ENCODE results near the gene TTC38. TPM values are rescaled to one million over a fixed set of nuclear protein-coding genes. Genes with fewer than 3 reads are reported as not detected.

The TTC38 gene
- total and polyA plus RNA-seq, 2 donors (not counting 3 experiments of a cell fraction or from before 2014, with no cell fraction given), result 31.6 to 39.7 TPM

- no peak for DNase-seq (ENCODE audit: low read depth, low spot score)
- dilution Hi-C loops (cut with MboI; ENCODE audit: extremely low pct_ligation_motif_present, low sequenced_read_pairs) (no loop called here), intact Hi-C loops (cut with micrococcal nuclease) (no loop called here)
- ChIA-PET POLR2A (no interaction called here), CTCF (no interaction called here)
- Histone ChIP-seq H3K9me1 (replicated peaks; ENCODE audit: control insufficient read depth, extremely low read depth, insufficient read depth, low read length) (no peaks in the 10 kb centered on the region), H3K27ac (ENCODE audit: insufficient read depth, low read depth, low read length) (no peak overlapping the region), H3K79me2 (ENCODE audit: control insufficient read depth, insufficient read depth, low read length) (no peaks in the 10 kb centered on the region), H3K4me2 (ENCODE audit: insufficient read depth, low read length) (no peak overlapping the region), H3K9ac (replicated peaks; ENCODE audit: extremely low read depth, insufficient read depth, low read length) (no peak overlapping the region), H3K36me3 (ENCODE audit: control insufficient read depth in 2 of 2, extremely low read depth in 1 of 2, insufficient read depth in 2 of 2, low read length in 2 of 2) (no peaks in the 10 kb centered on the region), H3K9me3 (replicated peaks; ENCODE audit: control insufficient read depth, insufficient read depth, low read length) (no peaks in the 10 kb centered on the region), H2AFZ (ENCODE audit: low read depth, low read length) (no peak overlapping the region), H4K20me1 (replicated peaks; ENCODE audit: control insufficient read depth, extremely low read depth, insufficient read depth, low read length) (no peaks in the 10 kb centered on the region), H3K4me3 (replicated peaks in 1 of 3; ENCODE audit: insufficient read depth in 1 of 3, low read depth in 1 of 3, low read length in 3 of 3) (no peak overlapping the region), H3K4me1 (ENCODE audit: control insufficient read depth, extremely low read depth, insufficient read depth, low read length) (no peaks in the 10 kb centered on the region), H3K27me3 (ENCODE audit: control insufficient read depth in 2 of 2, insufficient read depth in 2 of 2, low read length in 2 of 2) (peaks cover 33 to 45% of the 10 kb centered on the region in 2 experiments)
- TF ChIP-seq GATA2 (IDR thresholded peaks at IDR 0.05; ENCODE audit: insufficient read depth, insufficient read length, low read depth, low read length), result no peak
- TF ChIP-seq JUN (IDR thresholded peaks at IDR 0.05; ENCODE audit: borderline replicate concordance, insufficient read depth, insufficient read length, low read depth), result peak; percentile 5
- FAIRE-seq, result no peak
- no TSS peak for BruUV-seq (replicated peaks)
These were observed 11.3 kb upstream of the TTC38 start for GRCh38 chr22:46256358-46256958.

DNA sequence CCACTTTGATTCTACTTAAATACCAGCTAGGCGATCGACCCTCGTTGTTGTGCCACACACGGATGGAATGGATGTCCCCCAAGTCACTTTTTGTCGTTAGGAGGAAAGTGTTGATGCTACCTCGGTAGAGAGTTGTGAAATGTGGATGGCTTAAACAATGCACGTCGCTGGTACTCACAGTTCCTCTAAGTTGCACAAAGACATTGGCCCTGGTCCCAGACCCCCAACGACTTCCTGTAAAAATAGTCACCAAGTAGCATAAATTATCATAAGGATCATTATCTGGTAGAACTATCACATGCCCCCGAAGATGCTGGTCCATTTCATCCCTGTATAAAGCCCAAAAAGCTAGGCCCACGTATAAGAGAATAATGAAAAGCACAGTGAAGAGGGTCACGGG is 8.4 kb upstream of the TTC38 start:
- Histone ChIP-seq H3K36me3 (ENCODE audit: control insufficient read depth in 2 of 2, extremely low read depth in 1 of 2, insufficient read depth in 2 of 2, low read length in 2 of 2) (no peaks in the 10 kb centered on the region), H3K9me3 (replicated peaks; ENCODE audit: control insufficient read depth, insufficient read depth, low read length) (no peaks in the 10 kb centered on the region), H3K9me1 (replicated peaks; ENCODE audit: control insufficient read depth, extremely low read depth, insufficient read depth, low read length) (no peaks in the 10 kb centered on the region), H3K27me3 (ENCODE audit: control insufficient read depth in 2 of 2, insufficient read depth in 2 of 2, low read length in 2 of 2) (peaks cover 40 to 55% of the 10 kb centered on the region in 2 experiments), H2AFZ (ENCODE audit: low read depth, low read length) (no peak overlapping the region), H3K4me3 (replicated peaks in 1 of 3; ENCODE audit: insufficient read depth in 1 of 3, low read depth in 1 of 3, low read length in 3 of 3) (no peak overlapping the region), H3K4me2 (ENCODE audit: insufficient read depth, low read length) (no peak overlapping the region), H3K9ac (replicated peaks; ENCODE audit: extremely low read depth, insufficient read depth, low read length) (no peak overlapping the region), H3K79me2 (ENCODE audit: control insufficient read depth, insufficient read depth, low read length) (no peaks in the 10 kb centered on the region), H3K27ac (ENCODE audit: insufficient read depth, low read depth, low read length) (no peak overlapping the region), H4K20me1 (replicated peaks; ENCODE audit: control insufficient read depth, extremely low read depth, insufficient read depth, low read length) (no peaks in the 10 kb centered on the region), H3K4me1 (ENCODE audit: control insufficient read depth, extremely low read depth, insufficient read depth, low read length) (no peaks in the 10 kb centered on the region)
- dilution Hi-C loops (cut with MboI; ENCODE audit: extremely low pct_ligation_motif_present, low sequenced_read_pairs), result no loop called here
- no TSS peak for BruUV-seq (replicated peaks)
- FAIRE-seq, result no peak
- intact Hi-C loops (cut with micrococcal nuclease), result no loop called here
- POLR2A ChIA-PET, result no interaction called here
- no peak for DNase-seq (ENCODE audit: low read depth, low spot score)
- TF ChIP-seq GATA2 (IDR thresholded peaks at IDR 0.05; ENCODE audit: insufficient read depth, insufficient read length, low read depth, low read length) (no peak), POLR2A (IDR thresholded peaks at IDR 0.05; ENCODE audit: low read depth, low read length) (no peak), POLR2AphosphoS5 (IDR thresholded peaks at IDR 0.05; ENCODE audit: insufficient read depth, low read depth, low read length) (no peak), FOS (IDR thresholded peaks at IDR 0.05; ENCODE audit: borderline replicate concordance, insufficient read depth, low read length) (no peak), EZH2 (IDR thresholded peaks at IDR 0.05; ENCODE audit: borderline replicate concordance, low read depth, low read length, severe bottlenecking) (no peak), JUN (IDR thresholded peaks at IDR 0.05; ENCODE audit: borderline replicate concordance, insufficient read depth, insufficient read length, low read depth) (no peak), MYC (IDR thresholded peaks at IDR 0.05; ENCODE audit: low read depth, low read length) (no peak), MAX (IDR thresholded peaks at IDR 0.05; ENCODE audit: insufficient read depth, insufficient read length) (no peak)
- TF ChIP-seq, protein P1, sequence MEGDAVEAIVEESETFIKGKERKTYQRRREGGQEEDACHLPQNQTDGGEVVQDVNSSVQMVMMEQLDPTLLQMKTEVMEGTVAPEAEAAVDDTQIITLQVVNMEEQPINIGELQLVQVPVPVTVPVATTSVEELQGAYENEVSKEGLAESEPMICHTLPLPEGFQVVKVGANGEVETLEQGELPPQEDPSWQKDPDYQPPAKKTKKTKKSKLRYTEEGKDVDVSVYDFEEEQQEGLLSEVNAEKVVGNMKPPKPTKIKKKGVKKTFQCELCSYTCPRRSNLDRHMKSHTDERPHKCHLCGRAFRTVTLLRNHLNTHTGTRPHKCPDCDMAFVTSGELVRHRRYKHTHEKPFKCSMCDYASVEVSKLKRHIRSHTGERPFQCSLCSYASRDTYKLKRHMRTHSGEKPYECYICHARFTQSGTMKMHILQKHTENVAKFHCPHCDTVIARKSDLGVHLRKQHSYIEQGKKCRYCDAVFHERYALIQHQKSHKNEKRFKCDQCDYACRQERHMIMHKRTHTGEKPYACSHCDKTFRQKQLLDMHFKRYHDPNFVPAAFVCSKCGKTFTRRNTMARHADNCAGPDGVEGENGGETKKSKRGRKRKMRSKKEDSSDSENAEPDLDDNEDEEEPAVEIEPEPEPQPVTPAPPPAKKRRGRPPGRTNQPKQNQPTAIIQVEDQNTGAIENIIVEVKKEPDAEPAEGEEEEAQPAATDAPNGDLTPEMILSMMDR (IDR thresholded peaks at IDR 0.05; ENCODE audit: extremely low read depth in 1 of 2, insufficient read depth in 1 of 2, low read depth in 1 of 2, low read length in 2 of 2), result no peak
- CTCF ChIA-PET, result no interaction called here

Measured in endothelial cell of umbilical vein (primary cell).